Upper lobe of right lung (tissue), 1 donor: ENCODE measurements around the gene PLCH2. TPM values are rescaled to one million over a fixed set of nuclear protein-coding genes. Genes with fewer than 3 reads are reported as not detected.

ENCODE experiments used
- ATAC-seq: fragments of 200-7000 bp; cut with Tn5 transposase; one replicate; pipeline ENCODE4 v1.9.1; 2020; ENCODE audit warnings: mild to moderate bottlenecking, moderate library complexity
- DNase-seq: peaks from one replicate; pipeline ENCODE4 v3.0.0-alpha.2; 2020
- H3K27ac ChIP-seq: fragments of 200-600 bp; one replicate; pipeline ENCODE4 v1.8.0; 2022
- H3K27me3 ChIP-seq: fragments of 200-600 bp; one replicate; pipeline ENCODE4 v1.8.0; 2022; ENCODE audit warnings: mild to moderate bottlenecking
- H3K36me3 ChIP-seq: fragments of 200-600 bp; one replicate; pipeline ENCODE4 v1.8.0; 2022
- H3K4me1 ChIP-seq: fragments of 200-600 bp; one replicate; pipeline ENCODE4 v1.8.0; 2022
- H3K4me3 ChIP-seq: fragments of 200-600 bp; one replicate; pipeline ENCODE4 v1.8.0; 2022; ENCODE audit warnings: mild to moderate bottlenecking
- H3K9me3 ChIP-seq: fragments of 200-600 bp; one replicate; pipeline ENCODE4 v1.8.0; 2022
- CTCF ChIP-seq: fragments of 200-600 bp; IDR thresholded peaks from one replicate; pipeline ENCODE4 v1.8.0; 2022; ENCODE audit warnings: antibody characterized with exemption
- intact Hi-C: fragments of 100-400 bp; cut with DNase I; formaldehyde crosslinking; loops from one replicate; pipeline ENCODE4 v1.11.0; 2022
- total RNA-seq: library from RNA; stranded (reverse); fragmentation: NEBNext Ultra II Directional; extraction: Animal tissue kit (Norgen Biotek cat#: 25700); gene quantifications from one replicate; pipeline ENCODE4 v1.2.1, GENCODE V29; 2021
- donor health status: DM: no; HTN: yes; CAD: no; lungs with severe emphysema.

Gene PLCH2
- total RNA-seq, 1 donor from 2014 or later, result 2.4 TPM

GRCh38 chr1:2468540-2468939 is 7.5 kb upstream of the PLCH2 start:
- H3K36me3 ChIP-seq, result no peaks in the 10 kb centered on the region
- H3K4me3 ChIP-seq, result no peak overlapping the region
- no peak overlapping the region for H3K27ac ChIP-seq
- no peak for ATAC-seq
- intact Hi-C loops, result no loop called here
- no peak for DNase-seq
- peaks cover 67% of the 10 kb centered on the region for H3K27me3 ChIP-seq
- no peak for TF ChIP-seq CTCF
- no peaks in the 10 kb centered on the region for H3K9me3 ChIP-seq
- H3K4me1 ChIP-seq, result no peaks in the 10 kb centered on the region

- intact Hi-C loops, result no loop called here
- DNase-seq, result no peak
- no peak overlapping the region for H3K27ac ChIP-seq
- no peaks in the 10 kb centered on the region for H3K4me1 ChIP-seq
- H3K27me3 ChIP-seq, result peaks cover 59% of the 10 kb centered on the region
- no peak overlapping the region for H3K4me3 ChIP-seq
- no peaks in the 10 kb centered on the region for H3K36me3 ChIP-seq
- no peak for TF ChIP-seq CTCF
- no peak for ATAC-seq
- H3K9me3 ChIP-seq, result no peaks in the 10 kb centered on the region
These were observed 6.8 kb upstream of the PLCH2 start for GRCh38 chr1:2469103-2469940.

- no peak for TF ChIP-seq CTCF
- no peak for DNase-seq
- Histone ChIP-seq H3K36me3 (no peaks in the 10 kb centered on the region), H3K9me3 (no peaks in the 10 kb centered on the region), H3K27me3 (peaks cover 48% of the 10 kb centered on the region), H3K4me1 (no peaks in the 10 kb centered on the region), H3K4me3 (no peak overlapping the region), H3K27ac (no peak overlapping the region)
- intact Hi-C loops, result no loop called here
- ATAC-seq, result no peak
These were observed 5.6 kb upstream of the PLCH2 start for GRCh38 chr1:2470290-2471158.

- peaks cover 42% of the 10 kb centered on the region for H3K27me3 ChIP-seq
- TF ChIP-seq CTCF, result no peak
- H3K4me1 ChIP-seq, result no peaks in the 10 kb centered on the region
- intact Hi-C loops, result no loop called here
- no peaks in the 10 kb centered on the region for H3K36me3 ChIP-seq
- ATAC-seq (no peak), DNase-seq (no peak)
- no peaks in the 10 kb centered on the region for H3K9me3 ChIP-seq
- H3K4me3 ChIP-seq, result no peak overlapping the region
- no peak overlapping the region for H3K27ac ChIP-seq
These were observed 5.0 kb upstream of the PLCH2 start for GRCh38 chr1:2471159-2471471.

DNA sequence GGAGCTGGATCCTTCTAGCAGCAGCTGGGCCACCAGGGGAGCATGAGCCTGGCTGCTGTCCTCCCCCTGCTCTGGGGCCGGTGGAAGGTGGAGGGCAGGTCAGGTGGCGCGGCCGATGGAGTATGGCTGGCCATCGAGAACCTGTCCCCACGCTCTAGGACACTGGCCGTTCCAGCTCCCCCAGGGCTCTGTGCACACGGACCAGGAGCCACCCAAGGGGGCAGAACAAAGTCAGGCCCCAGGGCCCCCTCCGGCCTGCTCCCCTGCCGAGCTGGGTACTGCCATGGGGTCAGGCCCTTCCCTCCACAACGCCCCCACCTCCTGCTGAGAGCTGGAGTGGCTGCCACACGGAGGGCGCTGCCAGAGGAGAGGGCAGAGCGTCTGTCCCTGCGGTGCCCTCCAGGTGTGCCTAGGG is 4.5 kb upstream of the PLCH2 start:
- no peaks in the 10 kb centered on the region for H3K36me3 ChIP-seq
- ATAC-seq (no peak), DNase-seq (no peak)
- H3K4me3 ChIP-seq, result no peak overlapping the region
- TF ChIP-seq CTCF, result no peak
- no peaks in the 10 kb centered on the region for H3K9me3 ChIP-seq
- H3K27ac ChIP-seq, result no peak overlapping the region
- H3K27me3 ChIP-seq, result peaks cover 37% of the 10 kb centered on the region
- H3K4me1 ChIP-seq, result no peaks in the 10 kb centered on the region
- intact Hi-C loops, result no loop called here
